ENCODE results near the gene LACTBL1. TPM values are rescaled to one million over a fixed set of nuclear protein-coding genes. Genes with fewer than 3 reads are reported as not detected.
"Not testable (repeated sequence)": the region's sequence is repeated elsewhere in the genome, so short reads cannot be mapped to it uniquely, and the experiment has no call there.

Gene LACTBL1
- total RNA-seq, 1 donor: not detected

DNA sequence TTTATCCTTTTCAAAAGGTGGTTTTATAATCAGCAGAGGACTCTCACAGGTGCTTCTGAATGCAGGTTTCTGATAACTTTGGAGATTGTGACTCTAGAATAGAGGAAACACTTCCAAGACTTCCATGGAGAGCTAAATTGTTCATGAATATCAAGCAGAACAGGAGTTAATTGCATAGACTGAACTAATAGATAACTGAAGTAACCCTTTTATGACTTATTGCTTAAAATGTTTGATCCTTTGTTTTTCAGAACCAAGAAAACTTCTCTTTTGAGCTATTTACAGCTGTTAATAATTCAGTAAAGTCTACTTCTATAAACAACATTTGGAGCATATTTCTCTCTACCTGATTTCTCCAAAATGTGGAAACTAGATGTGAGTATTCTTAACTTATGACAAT lies 23.1 kb upstream of the LACTBL1 start:
- no peak overlapping the region for H3K4me3 ChIP-seq (ENCODE audit: low read depth, low read length)
- DNase-seq (ENCODE audit: low read depth): no peak
- TF ChIP-seq, protein P1, sequence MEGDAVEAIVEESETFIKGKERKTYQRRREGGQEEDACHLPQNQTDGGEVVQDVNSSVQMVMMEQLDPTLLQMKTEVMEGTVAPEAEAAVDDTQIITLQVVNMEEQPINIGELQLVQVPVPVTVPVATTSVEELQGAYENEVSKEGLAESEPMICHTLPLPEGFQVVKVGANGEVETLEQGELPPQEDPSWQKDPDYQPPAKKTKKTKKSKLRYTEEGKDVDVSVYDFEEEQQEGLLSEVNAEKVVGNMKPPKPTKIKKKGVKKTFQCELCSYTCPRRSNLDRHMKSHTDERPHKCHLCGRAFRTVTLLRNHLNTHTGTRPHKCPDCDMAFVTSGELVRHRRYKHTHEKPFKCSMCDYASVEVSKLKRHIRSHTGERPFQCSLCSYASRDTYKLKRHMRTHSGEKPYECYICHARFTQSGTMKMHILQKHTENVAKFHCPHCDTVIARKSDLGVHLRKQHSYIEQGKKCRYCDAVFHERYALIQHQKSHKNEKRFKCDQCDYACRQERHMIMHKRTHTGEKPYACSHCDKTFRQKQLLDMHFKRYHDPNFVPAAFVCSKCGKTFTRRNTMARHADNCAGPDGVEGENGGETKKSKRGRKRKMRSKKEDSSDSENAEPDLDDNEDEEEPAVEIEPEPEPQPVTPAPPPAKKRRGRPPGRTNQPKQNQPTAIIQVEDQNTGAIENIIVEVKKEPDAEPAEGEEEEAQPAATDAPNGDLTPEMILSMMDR (IDR thresholded peaks at IDR 0.05; ENCODE audit: insufficient read depth, low read length): no peak

DNA sequence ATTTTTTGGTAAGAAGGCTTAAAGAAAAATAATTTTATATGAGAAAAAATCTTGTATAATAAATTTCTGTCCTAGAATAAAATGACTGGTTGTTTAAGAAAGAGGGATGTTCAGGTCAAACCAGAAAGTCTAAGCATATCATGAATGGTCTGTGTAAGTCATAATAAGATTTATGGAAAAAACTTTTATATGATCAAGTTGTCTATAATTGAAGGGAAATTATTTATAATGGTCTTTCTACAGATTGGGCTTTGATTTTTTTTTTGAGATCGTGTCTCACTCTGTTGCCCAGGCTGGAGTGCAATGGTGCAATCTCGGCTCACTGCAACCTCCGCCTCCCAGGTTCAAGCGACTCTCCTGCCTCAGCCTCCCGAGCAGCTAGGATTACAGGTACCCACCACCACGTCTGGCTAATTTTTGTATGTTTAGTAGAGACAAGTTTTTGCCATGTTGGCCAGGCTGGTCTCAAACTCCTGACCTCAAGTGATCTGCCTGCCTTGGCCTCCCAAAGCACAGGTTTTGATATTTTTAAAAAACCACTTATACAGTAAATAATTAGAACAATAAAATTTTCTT lies 20.6 kb upstream of the LACTBL1 start:
- DNase-seq (ENCODE audit: low read depth); H3K4me3 ChIP-seq (ENCODE audit: low read depth, low read length): not testable (repeated sequence)

DNA sequence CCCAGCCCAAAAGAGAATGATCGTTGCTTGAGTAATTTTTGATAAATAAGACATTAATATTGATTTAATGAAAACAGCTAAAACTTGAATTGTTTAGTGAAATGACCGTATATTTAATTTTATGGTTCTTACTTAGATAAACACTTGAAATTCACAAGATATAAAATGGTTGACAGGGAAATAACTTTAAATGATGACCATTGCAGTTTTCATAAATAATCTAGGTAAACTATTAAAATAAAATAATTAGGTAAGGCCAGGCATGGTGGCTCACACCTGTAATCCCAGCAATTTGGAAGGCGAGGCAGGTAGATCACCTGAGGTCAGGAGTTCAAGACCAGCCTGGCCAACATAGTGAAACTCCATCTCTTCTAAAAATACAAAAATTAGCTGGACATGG lies 19.7 kb upstream of the LACTBL1 start:
- H3K4me3 ChIP-seq (ENCODE audit: low read depth, low read length); DNase-seq (ENCODE audit: low read depth): not testable (repeated sequence)

DNA sequence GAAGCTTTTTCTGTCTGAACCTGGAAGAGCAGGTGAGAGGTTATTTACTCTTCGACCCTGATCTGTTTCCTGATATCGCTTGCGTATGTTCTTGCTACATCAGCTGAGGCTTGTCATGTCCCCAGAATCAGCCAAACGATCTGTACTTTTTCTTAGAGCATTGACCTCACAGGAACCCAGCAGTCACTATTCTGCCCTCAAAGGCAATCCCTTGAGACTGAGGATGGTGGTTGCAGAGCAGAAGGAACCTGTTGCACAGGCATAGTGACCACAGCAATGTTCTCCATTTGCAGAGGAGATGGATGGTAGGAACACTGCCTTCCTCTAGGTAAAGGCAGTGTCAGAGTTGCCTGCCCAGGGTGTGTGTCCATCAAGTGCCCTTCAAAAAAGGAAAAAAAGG lies 11.3 kb upstream of the LACTBL1 start:
- TF ChIP-seq, protein P1 (IDR thresholded peaks at IDR 0.05; ENCODE audit: insufficient read depth, low read length): no peak
- DNase-seq (ENCODE audit: low read depth): no peak
- H3K4me3 ChIP-seq (ENCODE audit: low read depth, low read length): no peak overlapping the region

DNA sequence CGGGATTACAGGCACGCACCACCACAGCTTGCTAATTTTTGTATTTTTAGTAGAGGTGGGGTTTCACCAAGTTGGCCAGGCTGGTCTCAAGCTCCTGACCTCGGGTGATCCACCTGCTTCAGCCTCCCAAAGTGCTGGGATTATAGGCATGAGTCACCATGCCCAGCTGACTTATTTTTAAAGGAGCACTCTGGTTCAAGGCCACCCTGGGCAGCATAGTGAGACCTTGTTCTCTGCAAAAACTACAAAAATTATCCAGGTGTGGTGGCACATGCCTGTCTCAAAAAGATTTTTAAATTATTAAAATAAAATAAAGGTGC lies 7.8 kb upstream of the LACTBL1 start:
- DNase-seq (ENCODE audit: low read depth); H3K4me3 ChIP-seq (ENCODE audit: low read depth, low read length): not testable (repeated sequence)

DNA sequence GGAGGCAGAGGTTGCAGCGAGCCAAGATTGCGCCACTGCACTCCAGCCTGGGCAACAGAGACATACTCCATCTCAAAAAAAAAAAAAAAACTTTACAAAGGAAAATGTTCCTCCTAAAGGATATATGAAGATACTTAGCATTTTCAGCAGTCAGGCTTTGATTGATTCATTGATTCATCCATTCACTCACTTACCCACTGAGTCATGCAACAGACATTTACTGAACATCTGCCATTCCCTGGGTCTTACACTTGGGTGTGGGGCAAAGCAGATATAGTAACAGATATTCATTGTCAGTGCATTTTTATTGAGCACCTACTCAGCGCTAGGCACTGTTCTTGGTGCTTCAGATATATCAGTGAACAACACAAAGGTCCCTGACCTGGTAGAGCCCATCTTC lies 5.6 kb upstream of the LACTBL1 start:
- H3K4me3 ChIP-seq (ENCODE audit: low read depth, low read length): no peak overlapping the region
- TF ChIP-seq, protein P1 (IDR thresholded peaks at IDR 0.05; ENCODE audit: insufficient read depth, low read length): no peak
- peak; percentile 20 for DNase-seq (ENCODE audit: low read depth)

DNA sequence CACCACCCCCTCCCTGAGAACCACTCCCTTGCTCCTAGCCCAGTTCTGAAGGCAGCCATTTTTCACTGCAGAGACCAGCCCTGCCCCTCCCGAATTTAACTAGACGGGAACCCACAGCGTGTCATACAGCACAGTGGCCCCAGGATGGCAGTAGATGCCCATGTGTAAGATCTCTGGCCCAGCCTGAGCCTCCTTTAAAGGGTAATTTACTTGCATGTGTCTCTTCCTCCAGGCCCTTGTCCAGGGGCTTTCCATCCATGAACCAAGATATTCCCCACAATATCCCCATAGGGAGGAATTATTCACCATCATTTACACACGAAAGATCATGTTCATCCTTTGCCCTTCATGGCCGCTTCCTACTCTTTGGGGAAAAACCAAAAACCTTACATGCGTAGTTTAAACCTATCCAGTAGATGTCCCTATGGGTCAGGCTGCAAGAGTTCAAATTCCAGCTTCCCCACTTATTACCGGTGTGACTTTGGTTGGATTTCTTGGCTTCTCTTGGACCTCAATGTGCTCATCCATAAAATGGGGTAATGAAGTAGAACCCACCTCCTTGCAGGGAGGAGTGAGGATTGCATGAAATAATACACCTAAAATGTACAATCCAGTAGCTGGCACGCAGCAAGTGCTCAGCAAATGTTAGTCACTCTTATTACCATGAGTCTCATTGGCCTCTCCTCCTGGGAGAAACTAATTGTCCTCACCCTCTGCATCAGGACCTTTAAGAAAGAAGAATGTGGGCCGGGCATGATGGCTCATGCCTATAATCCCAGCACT lies 4.0 kb upstream of the LACTBL1 start:
- no peak overlapping the region for H3K4me3 ChIP-seq (ENCODE audit: low read depth, low read length)
- DNase-seq (ENCODE audit: low read depth): peak; percentile 87
- TF ChIP-seq, protein P1 (IDR thresholded peaks at IDR 0.05; ENCODE audit: insufficient read depth, low read length): peak; percentile 80

DNA sequence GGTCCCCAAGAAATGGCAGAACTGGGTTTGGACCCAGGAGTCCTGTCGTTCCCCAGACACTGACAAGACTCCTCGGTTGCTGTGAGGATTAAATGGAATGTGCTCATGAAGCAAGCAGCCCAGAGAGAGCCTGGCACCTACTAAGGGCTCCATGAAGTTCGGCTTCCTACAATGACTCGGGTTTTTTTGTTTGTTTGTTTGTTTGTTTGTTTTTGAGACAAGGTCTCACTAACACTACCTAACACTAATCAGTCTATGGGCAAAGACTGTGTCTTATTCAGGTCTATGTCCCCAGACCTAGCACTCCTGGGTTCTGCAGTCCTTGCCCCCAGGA lies 3.4 kb upstream of the LACTBL1 start:
- DNase-seq (ENCODE audit: low read depth): no peak
- H3K4me3 ChIP-seq (ENCODE audit: low read depth, low read length): no peak overlapping the region
- TF ChIP-seq, protein P1 (IDR thresholded peaks at IDR 0.05; ENCODE audit: insufficient read depth, low read length): no peak

All from fibroblast of the aortic adventitia (primary cell).